MCF 10A (cell line): ENCODE data around the gene MZT2A. TPM values are rescaled to one million over a fixed set of nuclear protein-coding genes. Genes with fewer than 3 reads are reported as not detected.
"Not testable (repeated sequence)": the region's sequence is repeated elsewhere in the genome, so short reads cannot be mapped to it uniquely, and the experiment has no call there.

Experiments used
- BruUV-seq: library from RNA; stranded (reverse); fragments of 400-500 nt; replicated peaks from 2 replicates; lab custom pipeline; 2021; lab: Mats Ljungman, UMichigan
- CTCF ChIA-PET: fragments of 300-600 bp; sonication (Branson Sonifier 250); formaldehyde crosslinking; extraction: SDS; loops from one replicate; lab custom pipeline; 2021; ENCODE audit warnings: antibody characterized with exemption, inconsistent platforms; lab: Yijun Ruan, JAX
- POLR2A ChIA-PET: fragments of 300-600, 350-650 bp; sonication (Branson Sonifier 250); formaldehyde crosslinking; extraction: SDS; loops from one replicate; lab custom pipeline; 2020; ENCODE audit warnings: antibody characterized with exemption, inconsistent platforms; lab: Yijun Ruan, JAX
- DNase-seq: peaks from one replicate; pipeline ENCODE4 v3.0.0-alpha.2; 2018; ENCODE audit not compliant: unreplicated experiment
- H3K27ac Mint-ChIP-seq: one replicate; pipeline ENCODE4 v1.8.0; 2022; ENCODE audit warnings: mild to moderate bottlenecking, low read depth, mixed read lengths; ENCODE audit not compliant: unreplicated experiment
- H3K27me3 Mint-ChIP-seq: one replicate; pipeline ENCODE4 v1.8.0; 2022; ENCODE audit warnings: mixed read lengths; ENCODE audit not compliant: insufficient read depth, unreplicated experiment
- H3K36me3 Mint-ChIP-seq: one replicate; pipeline ENCODE4 v1.8.0; 2022; ENCODE audit warnings: mild to moderate bottlenecking, moderate library complexity, mixed read lengths; ENCODE audit not compliant: insufficient read depth, unreplicated experiment
- H3K4me1 Mint-ChIP-seq: one replicate; pipeline ENCODE4 v1.8.0; 2022; ENCODE audit warnings: mixed read lengths; ENCODE audit not compliant: insufficient read depth, unreplicated experiment
- H3K4me3 Mint-ChIP-seq: one replicate; pipeline ENCODE4 v1.8.0; 2022; ENCODE audit warnings: mild to moderate bottlenecking, moderate library complexity, mixed read lengths; ENCODE audit not compliant: unreplicated experiment
- H3K9me3 Mint-ChIP-seq: one replicate; pipeline ENCODE4 v1.8.0; 2022; ENCODE audit warnings: mixed read lengths; ENCODE audit not compliant: unreplicated experiment
- CTCF ChIP-seq: fragments of 200-600 bp; IDR thresholded peaks from one replicate; pipeline ENCODE4 v1.8.0; 2022; ENCODE audit warnings: antibody characterized with exemption, mild to moderate bottlenecking; ENCODE audit not compliant: unreplicated experiment
- intact Hi-C: fragments of 100-400 bp; cut with micrococcal nuclease; formaldehyde crosslinking; loops from 2 replicates; pipeline ENCODE4 v1.14.1; 2022
- total RNA-seq: library from RNA; stranded (reverse); gene quantifications from 2 replicates; pipeline ENCODE4 v1.2.3, GENCODE V29; 2022

MZT2A gene
- total RNA-seq, 1 experiment from 2014 or later = 147 TPM

- Mint-ChIP-seq H3K4me1 (peaks cover 12% of the 10 kb centered on the region), H3K27ac (peak overlapping the region; percentile 94), H3K4me3 (peak overlapping the region; percentile 92), H3K36me3 (peaks cover 14% of the 10 kb centered on the region), H3K27me3 (no peaks in the 10 kb centered on the region), H3K9me3 (no peaks in the 10 kb centered on the region)
- intact Hi-C loops = loop anchor here (10.0 kb wide), 3 partner anchors 79 to 339 kb away; no protein-coding TSS in a partner anchor
- POLR2A ChIA-PET = interaction anchor here (0.7 to 2.5 kb wide), 8 partner anchors 13 to 1138 kb away, joined by 3 to 10 read pairs (median 3); partner anchors contain the start of gene PTPN18
- BruUV-seq = TSS peak; percentile 49
- CTCF ChIA-PET = interaction anchor here (0.6 to 2.9 kb wide), 26 partner anchors 9 to 665 kb away, joined by 3 to 22 read pairs (median 4); partner anchors contain the start of gene FAM168B
- DNase-seq = peak; percentile 1
- no peak for TF ChIP-seq CTCF
Observed at GRCh38 chr2:131493199-131493968, 1.2 kb upstream of the MZT2A start.

GRCh38 chr2:131492418-131493198, 411 bp upstream of the MZT2A start:
- intact Hi-C loops = loop anchor here (10.0 kb wide), 3 partner anchors 78 to 338 kb away; no protein-coding TSS in a partner anchor
- DNase-seq = peak; percentile 96
- ChIA-PET POLR2A (interaction anchor here (0.7 to 2.5 kb wide), 11 partner anchors 14 to 1137 kb away, joined by 3 to 10 read pairs (median 3); partner anchors contain the start of genes FAM168B and PTPN18), CTCF (interaction anchor here (0.6 to 2.9 kb wide), 30 partner anchors 9 to 664 kb away, joined by 3 to 22 read pairs (median 4); no protein-coding TSS in a partner anchor)
- Mint-ChIP-seq H3K4me1 (peaks cover 12% of the 10 kb centered on the region), H3K27ac (peak overlapping the region; percentile 94), H3K9me3 (no peaks in the 10 kb centered on the region), H3K36me3 (peaks cover 17% of the 10 kb centered on the region), H3K27me3 (no peaks in the 10 kb centered on the region), H3K4me3 (peak overlapping the region; percentile 92)
- BruUV-seq = no TSS peak
- peak; percentile 67 for TF ChIP-seq CTCF

GRCh38 chr2:131491469-131491836, 744 bp downstream of the MZT2A start:
- intact Hi-C loops = loop anchor here (10.0 kb wide), 3 partner anchors 77 to 337 kb away; no protein-coding TSS in a partner anchor
- not testable (repeated sequence) for H3K9me3 Mint-ChIP-seq, H3K36me3 Mint-ChIP-seq, H3K27me3 Mint-ChIP-seq, BruUV-seq
- peak overlapping the region; percentile 77 for H3K4me3 Mint-ChIP-seq
- H3K27ac Mint-ChIP-seq = peak overlapping the region; percentile 86
- ChIA-PET CTCF (interaction anchor here (0.8 to 2.8 kb wide), 10 partner anchors 8 to 337 kb away, joined by 3 to 16 read pairs (median 6); no protein-coding TSS in a partner anchor), POLR2A (interaction anchor here (1.3 to 2.5 kb wide), 2 partner anchors 181 to 191 kb away, joined by 3 to 10 read pairs; no protein-coding TSS in a partner anchor)
- H3K4me1 Mint-ChIP-seq = peaks cover 17% of the 10 kb centered on the region
- DNase-seq = peak; percentile 15

- Mint-ChIP-seq H3K27ac (peak overlapping the region; percentile 86), H3K4me1 (peaks cover 20% of the 10 kb centered on the region), H3K4me3 (peak overlapping the region; percentile 77)
- BruUV-seq, H3K36me3 Mint-ChIP-seq, POLR2A ChIA-PET, H3K27me3 Mint-ChIP-seq, H3K9me3 Mint-ChIP-seq: not testable (repeated sequence)
- CTCF ChIA-PET = interaction anchor here (0.8 to 1.6 kb wide), 2 partner anchors 78 to 155 kb away, joined by 4 to 6 read pairs; no protein-coding TSS in a partner anchor
- intact Hi-C loops = loop anchor here (10.0 kb wide), 3 partner anchors 76 to 336 kb away; no protein-coding TSS in a partner anchor
- DNase-seq = peak; percentile 24
Observed at GRCh38 chr2:131490616-131491468, 1.4 kb downstream of the MZT2A start.
